ENCODE data around the gene PI4K2B.
"Not testable (repeated sequence)": the region's sequence is repeated elsewhere in the genome, so short reads cannot be mapped to it uniquely, and the experiment has no call there.

The PI4K2B gene

GRCh38 chr4:25233737-25234389, at the start of gene PI4K2B:
PI4K2B (plus strand) TSS chr4:25234033; CDS start chr4:25234164, 131 bp downstream.
- DNase-seq = peak; percentile 72

- no peak for DNase-seq
Measured at GRCh38 chr4:25184056-25184455, 49.8 kb upstream of the PI4K2B start.

- no peak for DNase-seq
Measured at GRCh38 chr4:25190407-25190806, 43.4 kb upstream of the PI4K2B start.

GRCh38 chr4:25198713-25199112, 35.1 kb upstream of the PI4K2B start:
- DNase-seq = no peak

GRCh38 chr4:25207997-25208396, 25.8 kb upstream of the PI4K2B start:
- no peak for DNase-seq

- DNase-seq = no peak
Measured at GRCh38 chr4:25209702-25210101, 24.1 kb upstream of the PI4K2B start.

- no peak for DNase-seq
Measured at GRCh38 chr4:25211721-25212120, 22.1 kb upstream of the PI4K2B start.

- no peak for DNase-seq
Measured at GRCh38 chr4:25212822-25213221, 21.0 kb upstream of the PI4K2B start.

- DNase-seq = no peak
Measured at GRCh38 chr4:25213347-25213979, 20.4 kb upstream of the PI4K2B start.

GRCh38 chr4:25214750-25215149, 19.1 kb upstream of the PI4K2B start:
- not testable (repeated sequence) for DNase-seq

GRCh38 chr4:25215511-25215910, 18.3 kb upstream of the PI4K2B start:
- DNase-seq = no peak

- no peak for DNase-seq
Measured at GRCh38 chr4:25221377-25221776, 12.5 kb upstream of the PI4K2B start.

- DNase-seq = peak; percentile 12
Measured at GRCh38 chr4:25223802-25224375, 9.9 kb upstream of the PI4K2B start.

GRCh38 chr4:25229804-25230203, 4.0 kb upstream of the PI4K2B start:
- no peak for DNase-seq

GRCh38 chr4:25233194-25233593, 639 bp upstream of the PI4K2B start:
- no peak for DNase-seq

- DNase-seq = peak; percentile 75
Measured at GRCh38 chr4:25234390-25235370, 847 bp downstream of the PI4K2B start.

GRCh38 chr4:25235401-25235800, 1.6 kb downstream of the PI4K2B start:
- DNase-seq = no peak

- not testable (repeated sequence) for DNase-seq
Measured at GRCh38 chr4:25236030-25236429, 2.2 kb downstream of the PI4K2B start.

- no peak for DNase-seq
Measured at GRCh38 chr4:25236971-25237370, 3.1 kb downstream of the PI4K2B start.

GRCh38 chr4:25238052-25238451, 4.2 kb downstream of the PI4K2B start:
- DNase-seq = no peak

GRCh38 chr4:25239528-25239927, 5.7 kb downstream of the PI4K2B start:
- not testable (repeated sequence) for DNase-seq

- DNase-seq = peak; percentile 85
Measured at GRCh38 chr4:25240754-25241210, 6.9 kb downstream of the PI4K2B start.

- peak; percentile 63 for DNase-seq
Measured at GRCh38 chr4:25242195-25242594, 8.4 kb downstream of the PI4K2B start.
